Measurements from ENCODE around the gene WIPI1. TPM values are rescaled to one million over a fixed set of nuclear protein-coding genes. Genes with fewer than 3 reads are reported as not detected.

Gene WIPI1
- total RNA-seq, 1 experiment from 2014 or later: 35.3 TPM

DNA sequence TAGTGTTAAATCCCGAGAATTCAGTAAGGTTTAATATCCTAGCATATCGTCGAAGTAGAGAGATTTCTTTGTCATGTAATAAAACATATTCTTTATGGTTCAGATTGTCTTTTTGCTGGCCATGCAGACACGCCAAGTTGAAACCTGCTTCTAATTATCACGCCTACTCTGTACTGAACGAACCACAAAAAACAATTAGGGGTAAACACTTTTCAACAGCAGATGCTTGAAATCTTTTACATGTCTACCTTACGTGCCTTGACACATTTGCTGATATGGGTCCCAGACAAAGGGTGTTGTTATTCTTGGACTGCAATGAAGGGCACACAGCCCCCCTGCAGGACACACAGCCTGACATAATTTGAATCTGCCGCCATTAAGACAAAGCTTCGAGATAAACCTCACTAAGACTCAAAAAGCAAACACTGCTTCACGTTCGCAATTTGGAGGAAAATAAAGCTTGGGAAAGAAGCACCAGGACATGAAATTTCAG lies 13.3 kb downstream of the WIPI1 start:
- DNase-seq (ENCODE audit: low spot score): no peak
- in situ Hi-C loops (cut with HindIII; ENCODE audit: low sequenced_read_pairs): no loop called here

DNA sequence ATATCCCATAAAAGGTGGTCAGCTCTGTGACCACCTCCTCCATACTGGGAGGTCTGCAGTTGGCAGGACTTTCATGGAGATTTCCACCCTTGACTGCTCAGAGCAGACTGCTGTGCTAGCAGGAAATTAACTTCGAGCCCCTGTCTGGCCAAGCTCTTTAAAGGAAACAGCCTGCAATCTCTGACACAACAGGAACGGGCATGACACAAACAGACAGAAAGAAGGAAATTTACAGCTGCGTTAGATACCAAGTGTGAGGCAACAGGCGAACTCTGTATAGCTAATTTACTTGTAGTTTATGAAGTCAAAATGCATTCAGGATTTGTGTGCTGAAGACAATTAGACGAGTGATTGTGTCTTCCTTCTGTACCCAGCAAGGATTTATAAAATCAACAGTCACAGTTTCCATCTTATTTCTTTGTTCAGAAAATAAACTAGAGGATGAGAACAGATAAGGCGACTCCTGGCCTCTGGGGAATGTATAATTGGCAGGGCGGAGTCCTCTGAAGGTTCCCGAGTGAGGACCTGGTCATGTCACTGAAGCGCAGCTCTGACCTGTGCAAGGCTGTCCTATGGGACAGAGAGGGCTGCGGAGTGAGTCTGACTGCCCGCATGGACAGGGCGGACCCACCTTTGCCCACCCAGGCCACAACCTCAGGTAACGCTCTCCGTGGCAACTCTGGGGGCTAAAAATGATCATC lies 16.1 kb downstream of the WIPI1 start:
- in situ Hi-C loops (cut with HindIII; ENCODE audit: low sequenced_read_pairs): no loop called here
- DNase-seq (ENCODE audit: low spot score): no peak

DNA sequence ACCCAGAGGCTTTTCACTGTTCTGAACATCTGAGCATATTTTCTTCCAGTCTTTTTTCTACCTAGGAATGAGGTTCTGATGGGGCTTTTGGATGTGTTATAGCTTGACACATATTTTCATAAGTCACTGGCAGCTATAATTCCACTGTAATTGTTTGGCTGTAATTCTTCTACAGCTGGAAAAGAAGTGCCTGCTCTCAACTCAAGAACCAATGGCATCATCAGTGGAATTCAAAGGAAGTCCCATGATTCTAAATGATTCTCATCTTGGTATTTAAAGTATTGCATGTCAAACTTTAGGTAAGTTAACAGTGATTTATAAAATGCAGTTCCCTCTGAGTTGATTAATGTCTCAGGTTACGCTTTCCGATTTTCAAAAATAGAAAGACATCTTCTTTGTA lies 16.8 kb downstream of the WIPI1 start:
- DNase-seq (ENCODE audit: low spot score): no peak
- in situ Hi-C loops (cut with HindIII; ENCODE audit: low sequenced_read_pairs): no loop called here

DNA sequence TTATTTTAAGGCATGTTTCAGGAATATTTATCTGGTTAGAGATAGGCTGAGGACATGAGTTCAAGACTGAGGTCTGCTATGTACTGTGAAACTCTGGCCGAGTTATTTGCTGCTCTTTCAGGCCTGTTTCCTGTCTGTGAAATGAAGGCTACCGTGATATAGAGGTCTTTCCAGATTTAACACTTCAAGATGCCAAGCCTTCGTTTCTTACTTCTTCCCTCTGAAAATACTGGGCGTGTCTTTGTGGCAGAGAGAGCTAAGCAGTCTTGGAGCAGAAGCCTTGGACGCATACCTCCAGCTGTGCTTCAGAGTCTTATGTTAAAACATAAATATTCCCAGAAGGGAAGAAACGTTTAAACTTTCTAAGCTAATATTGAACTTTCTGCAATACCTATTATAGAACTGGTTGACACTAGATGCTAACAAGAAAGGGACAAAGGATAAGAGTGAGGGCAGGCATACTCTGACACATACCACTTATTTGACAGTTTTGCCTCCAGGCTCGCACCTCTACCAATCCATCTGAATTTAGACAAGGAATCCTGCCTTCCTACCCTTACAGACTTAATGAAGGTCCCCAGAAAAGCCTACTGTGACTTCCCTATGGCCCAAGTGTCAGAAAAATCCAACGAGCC lies 17.5 kb downstream of the WIPI1 start:
- in situ Hi-C loops (cut with HindIII; ENCODE audit: low sequenced_read_pairs): no loop called here
- no peak for DNase-seq (ENCODE audit: low spot score)

DNA sequence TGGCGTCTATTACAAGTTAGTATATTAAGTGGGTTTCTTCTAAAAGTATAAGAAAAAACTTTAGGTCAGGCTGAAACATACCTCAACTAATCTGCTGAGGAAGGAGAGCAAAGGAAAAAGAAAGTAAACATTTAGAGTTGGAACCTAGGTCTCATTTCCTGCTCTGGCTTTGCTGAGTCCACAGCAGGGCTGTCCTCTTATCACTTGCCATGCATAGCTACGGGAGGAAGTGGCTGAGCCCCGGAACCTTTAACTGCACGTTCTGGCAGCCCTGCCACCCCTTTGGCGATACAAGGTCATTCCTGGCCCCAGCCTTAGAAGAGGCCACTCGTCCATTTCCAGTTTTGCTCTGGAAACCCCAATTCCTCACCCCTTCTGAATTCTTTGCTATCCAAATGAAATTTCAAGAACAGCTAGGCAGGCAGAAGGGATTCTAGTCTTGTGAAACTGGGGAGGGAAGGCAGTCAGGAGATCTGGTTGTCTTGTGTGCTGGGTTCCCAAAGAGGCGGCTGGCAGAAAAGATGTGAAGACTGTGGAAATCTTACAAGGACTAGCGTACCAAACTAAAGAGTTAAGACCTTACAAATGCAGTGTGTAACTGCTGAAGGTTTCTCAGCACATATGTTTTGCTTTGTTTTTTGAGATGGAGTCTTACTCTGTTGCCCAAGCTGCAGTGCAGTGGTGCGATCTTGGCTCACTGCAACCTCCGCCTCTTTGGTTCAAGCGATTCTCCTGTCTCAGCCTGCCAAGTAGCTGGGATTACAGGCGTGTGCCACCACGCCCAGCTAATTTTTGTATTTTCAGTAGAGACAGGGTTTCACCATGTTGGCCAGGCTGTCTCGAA lies 19.1 kb downstream of the WIPI1 start:
- in situ Hi-C loops (cut with HindIII; ENCODE audit: low sequenced_read_pairs): no loop called here
- no peak for DNase-seq (ENCODE audit: low spot score)

DNA sequence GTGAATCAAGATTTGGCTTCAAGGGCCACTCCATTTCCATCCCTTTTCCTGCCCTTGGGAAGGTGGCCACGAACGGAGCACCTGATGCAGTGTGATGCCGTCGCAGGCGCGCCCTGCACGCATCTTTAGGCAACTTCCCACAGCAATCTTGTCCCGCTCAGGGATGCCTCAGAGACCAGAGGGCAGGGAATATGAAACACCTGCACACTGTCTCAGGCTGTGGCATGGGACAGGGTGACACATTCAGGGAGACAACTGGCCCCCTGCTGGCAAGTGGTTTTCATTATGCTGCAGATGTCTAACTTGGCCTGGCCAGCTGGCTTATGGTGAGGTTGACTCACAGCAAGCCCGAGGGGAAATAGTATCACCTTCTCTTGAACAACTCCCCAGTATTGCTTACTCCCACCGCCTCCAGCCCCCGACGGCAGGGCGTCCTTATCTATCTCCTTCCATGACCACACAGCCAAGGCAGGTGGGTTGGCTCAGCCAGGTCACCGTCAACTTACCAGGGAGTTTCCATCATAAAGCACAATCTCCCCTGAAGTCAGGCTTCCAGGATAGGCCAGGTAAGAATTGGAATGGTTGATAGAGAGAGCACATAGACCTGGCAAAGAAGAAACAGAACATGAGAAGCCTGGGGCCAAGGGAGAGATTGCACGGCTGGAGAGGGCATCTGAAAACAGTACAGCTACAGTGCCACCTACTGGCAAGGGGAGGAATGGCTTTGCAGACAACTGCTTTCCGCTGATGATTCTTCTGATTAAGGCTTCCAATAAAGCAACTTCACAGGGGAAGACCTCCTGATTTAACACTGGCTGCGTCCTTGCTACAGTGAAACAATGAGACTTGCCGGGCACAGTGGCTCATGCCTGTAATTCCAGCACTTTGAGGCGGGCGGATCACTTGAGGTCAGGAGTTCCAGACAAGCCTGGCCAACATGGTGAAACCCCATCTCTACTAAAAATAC lies 21.1 kb downstream of the WIPI1 start:
- in situ Hi-C loops (cut with HindIII; ENCODE audit: low sequenced_read_pairs): no loop called here
- peak; percentile 71 for DNase-seq (ENCODE audit: low spot score)

DNA sequence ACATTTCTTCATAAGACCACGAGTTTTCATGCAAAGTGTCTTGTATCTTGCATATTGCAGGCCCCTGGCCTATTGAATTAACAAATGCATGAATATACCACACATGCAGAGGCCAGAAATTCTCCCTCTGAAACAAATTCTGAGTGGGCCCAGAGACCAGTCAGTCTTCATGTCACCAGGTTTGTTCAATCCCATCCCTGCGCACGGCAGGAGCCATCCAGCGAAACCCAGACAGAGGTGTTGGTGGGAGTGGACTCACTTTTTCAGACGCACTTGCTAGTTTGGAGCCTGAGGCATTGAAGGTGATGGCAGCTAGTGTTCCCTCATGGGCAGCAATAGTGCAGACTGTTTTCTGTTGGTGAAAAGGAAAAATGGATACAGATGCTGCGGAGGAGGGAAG lies 21.9 kb downstream of the WIPI1 start:
- in situ Hi-C loops (cut with HindIII; ENCODE audit: low sequenced_read_pairs): no loop called here
- no peak for DNase-seq (ENCODE audit: low spot score)

DNA sequence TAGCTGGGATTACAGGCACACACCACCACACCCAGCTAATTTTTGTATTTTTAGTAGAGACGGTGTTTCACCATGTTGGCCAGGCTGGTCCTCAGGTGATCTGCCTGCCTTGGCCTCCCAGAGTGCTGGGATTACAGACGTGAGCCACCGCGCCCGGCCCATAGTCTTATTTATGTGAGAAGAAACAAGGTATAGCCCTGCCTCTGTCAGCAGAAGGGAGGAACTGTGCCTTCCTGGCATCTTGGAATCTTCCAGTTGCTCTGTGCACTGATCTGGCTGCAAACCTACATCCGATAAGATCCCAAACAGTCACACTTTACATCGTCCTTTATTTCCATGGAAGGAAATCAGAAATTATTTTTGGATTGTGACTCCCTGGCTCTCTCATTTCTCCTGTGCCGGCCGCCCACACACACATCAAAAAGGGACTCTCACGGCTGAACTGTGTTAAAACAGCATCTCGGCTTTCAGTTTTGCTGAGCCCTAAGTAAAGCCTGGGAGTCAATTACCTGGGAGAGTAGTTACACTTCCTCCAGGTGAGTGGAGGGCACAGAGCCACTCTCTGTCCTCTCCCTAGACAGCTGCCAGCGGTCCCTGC lies 23.3 kb downstream of the WIPI1 start:
- in situ Hi-C loops (cut with HindIII; ENCODE audit: low sequenced_read_pairs): no loop called here
- no peak for DNase-seq (ENCODE audit: low spot score)

DNA sequence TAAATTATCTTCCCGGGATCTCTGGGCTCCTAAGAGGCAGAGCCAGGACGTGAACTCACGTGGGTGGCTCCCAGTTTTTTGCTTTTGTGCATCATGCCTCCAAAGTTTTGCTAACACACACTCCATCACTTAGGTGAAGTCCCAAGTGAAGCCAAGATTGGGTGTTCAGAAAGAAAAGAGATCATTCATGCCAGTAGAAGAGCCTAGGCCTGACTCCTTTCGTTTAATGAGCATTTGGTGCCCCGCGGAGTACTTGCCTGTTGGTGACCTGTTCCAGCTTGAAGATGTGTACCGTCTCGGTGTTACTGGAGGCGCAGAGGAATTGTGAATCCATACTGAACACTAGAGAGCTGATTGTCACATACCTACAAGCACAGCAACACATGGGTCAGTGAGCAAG lies 24.1 kb downstream of the WIPI1 start:
- DNase-seq (ENCODE audit: low spot score): no peak
- in situ Hi-C loops (cut with HindIII; ENCODE audit: low sequenced_read_pairs): no loop called here

DNA sequence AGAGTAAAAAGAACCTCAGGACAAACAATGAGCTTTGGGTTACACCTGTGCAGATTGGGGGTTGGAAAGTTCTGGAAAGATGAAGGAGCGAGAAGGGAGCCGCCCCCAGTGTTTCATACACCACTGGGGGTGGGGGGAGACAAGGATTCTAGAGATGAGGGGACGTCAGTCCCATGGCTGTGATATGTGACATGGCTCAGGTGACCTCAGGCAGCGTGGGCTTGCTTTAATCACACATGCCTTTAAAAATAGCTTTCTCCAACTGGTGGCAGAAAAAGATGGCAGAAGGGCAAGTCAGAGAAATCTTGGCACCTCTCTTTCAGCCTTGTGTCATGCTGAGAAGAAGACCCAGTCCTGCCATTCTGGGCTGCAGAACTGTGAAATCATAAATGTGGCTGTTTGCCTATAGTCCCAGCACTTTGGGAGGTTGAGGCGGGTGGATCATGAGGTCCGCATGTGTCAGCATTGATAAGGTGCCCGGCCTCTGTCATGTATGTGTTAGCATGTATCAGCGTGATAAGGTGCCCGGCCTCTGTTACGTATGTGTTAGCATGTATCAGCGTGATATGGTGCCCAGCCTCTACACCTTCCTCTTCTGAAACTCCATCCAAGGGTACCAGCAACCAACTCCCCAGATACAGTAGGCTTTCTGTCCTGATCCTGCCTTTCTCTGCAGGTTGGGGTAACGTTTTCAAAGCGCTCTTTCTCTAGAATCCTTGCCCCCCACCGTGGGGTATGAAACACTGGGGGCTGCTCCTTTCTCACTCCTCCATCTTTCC lies 25.0 kb downstream of the WIPI1 start:
- peak; percentile 46 for DNase-seq (ENCODE audit: low spot score)
- in situ Hi-C loops (cut with HindIII; ENCODE audit: low sequenced_read_pairs): no loop called here

DNA sequence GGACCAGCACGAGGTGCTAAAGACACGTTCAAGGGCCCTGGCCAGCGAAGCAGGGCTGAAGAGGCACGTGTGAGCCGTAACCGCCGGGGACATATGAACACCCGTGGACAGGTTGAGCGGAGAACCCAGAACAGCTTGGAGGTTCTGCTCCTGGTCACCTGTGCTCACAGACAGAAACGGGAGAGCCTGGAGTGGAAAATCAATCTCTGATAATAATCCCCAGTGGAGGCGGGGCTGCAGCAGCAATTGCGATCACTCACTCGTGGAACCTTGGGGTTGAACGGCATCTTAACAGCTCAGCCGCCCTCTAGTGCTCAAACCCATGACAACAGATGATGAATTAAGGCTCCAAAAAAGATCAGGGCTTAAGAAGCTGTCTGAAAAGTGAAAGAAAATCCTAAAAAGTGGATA lies 25.6 kb downstream of the WIPI1 start:
- in situ Hi-C loops (cut with HindIII; ENCODE audit: low sequenced_read_pairs): no loop called here
- peak; percentile 69 for DNase-seq (ENCODE audit: low spot score)

DNA sequence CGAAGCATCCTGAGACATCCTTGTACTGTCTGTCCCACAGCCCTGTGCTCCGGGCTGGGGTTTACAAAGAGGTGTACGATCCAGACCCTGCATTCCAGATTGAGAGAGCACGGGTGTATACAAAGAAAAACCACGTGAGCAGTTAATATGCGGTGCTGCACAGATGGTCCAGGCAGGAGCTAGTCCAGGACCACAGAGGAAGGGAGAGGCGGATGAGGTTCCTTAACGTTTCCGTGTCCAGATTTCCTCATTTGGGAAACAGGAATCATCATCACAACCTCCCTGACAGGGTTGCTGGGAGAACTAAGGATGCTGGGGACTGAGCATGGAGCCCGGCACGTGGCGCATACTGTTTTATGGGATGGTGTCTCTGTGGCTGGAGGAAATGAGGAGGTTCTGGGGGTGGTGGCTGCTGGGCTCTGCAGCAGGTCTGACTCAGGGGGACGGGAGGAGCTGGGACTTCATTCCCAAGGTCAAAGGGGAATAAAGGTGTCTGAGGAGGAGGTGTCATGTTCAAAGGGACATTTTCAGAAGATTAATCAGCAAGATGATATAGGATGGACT lies 26.2 kb downstream of the WIPI1 start:
- in situ Hi-C loops (cut with HindIII; ENCODE audit: low sequenced_read_pairs): no loop called here
- DNase-seq (ENCODE audit: low spot score): peak; percentile 85

DNA sequence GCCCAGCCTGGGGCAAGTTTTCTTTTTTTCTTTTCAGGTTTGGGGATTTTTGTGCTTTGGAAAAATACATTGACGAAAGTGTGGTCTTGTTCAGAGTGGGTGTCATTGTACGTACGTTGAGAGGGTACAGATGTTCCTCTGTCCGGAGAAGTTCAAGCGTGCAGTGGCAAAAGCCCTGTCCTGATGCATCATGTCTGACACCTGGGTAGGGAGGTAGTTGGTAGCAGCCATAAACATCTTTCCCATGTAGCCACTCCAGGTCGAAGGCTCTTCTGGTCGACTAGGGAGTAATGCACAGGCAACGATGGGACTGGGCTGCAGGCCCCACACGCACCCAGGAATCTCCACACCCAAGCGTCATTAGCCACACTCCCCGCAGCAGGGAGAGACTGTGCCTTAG lies 27.4 kb downstream of the WIPI1 start:
- in situ Hi-C loops (cut with HindIII; ENCODE audit: low sequenced_read_pairs): no loop called here
- no peak for DNase-seq (ENCODE audit: low spot score)

DNA sequence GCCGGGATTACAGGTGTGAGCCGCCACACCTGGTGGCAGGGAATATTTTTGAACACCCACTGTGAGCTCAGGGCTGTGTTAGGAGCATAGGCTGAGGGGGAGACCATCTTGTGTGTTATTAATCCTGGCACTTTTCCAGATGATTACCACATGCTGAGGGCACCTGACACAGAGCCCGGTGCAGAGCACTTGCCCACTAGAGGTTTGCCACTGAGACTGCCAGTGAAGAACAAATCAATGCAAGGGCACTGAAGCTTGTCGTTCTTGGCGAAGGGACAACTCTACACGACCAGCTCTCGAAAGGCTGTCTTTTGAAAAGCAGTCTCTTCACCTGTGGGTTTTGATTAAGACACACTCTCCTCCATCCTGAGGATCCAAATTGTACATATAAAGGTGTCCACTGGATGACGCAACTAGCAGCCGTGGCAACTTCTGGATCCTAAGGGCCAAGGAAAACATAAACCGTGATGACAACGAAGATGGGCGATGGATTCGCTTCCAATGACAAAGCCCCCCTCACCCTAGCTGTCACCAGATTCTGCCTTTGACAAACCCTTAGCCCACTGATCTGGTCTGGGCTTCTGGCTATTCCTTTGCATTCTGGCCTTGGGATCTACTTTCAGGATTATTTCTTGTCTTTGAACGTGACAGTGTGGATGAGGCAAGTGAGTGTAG lies 28.7 kb downstream of the WIPI1 start:
- no peak for DNase-seq (ENCODE audit: low spot score)
- in situ Hi-C loops (cut with HindIII; ENCODE audit: low sequenced_read_pairs): no loop called here

DNA sequence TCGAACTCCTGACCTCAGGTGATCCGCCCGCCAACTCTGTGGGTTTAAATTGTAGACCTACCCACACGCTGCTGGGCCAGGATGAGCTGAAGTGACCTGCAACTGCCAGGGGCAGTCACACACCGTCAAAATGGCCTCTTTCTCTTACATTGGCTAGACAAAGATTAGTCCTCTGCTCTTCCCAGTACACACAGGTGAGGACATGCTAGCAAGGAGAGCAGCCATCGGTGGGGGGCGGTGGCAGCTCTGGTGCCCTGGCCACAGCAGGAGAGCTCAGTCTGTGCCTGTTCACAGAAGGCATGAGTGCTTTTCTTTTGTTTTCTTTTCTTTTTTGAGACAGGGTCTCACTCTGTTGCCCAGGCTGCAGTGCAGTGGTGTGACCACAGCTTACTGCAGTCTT lies 29.7 kb downstream of the WIPI1 start:
- in situ Hi-C loops (cut with HindIII; ENCODE audit: low sequenced_read_pairs): no loop called here
- no peak for DNase-seq (ENCODE audit: low spot score)

DNA sequence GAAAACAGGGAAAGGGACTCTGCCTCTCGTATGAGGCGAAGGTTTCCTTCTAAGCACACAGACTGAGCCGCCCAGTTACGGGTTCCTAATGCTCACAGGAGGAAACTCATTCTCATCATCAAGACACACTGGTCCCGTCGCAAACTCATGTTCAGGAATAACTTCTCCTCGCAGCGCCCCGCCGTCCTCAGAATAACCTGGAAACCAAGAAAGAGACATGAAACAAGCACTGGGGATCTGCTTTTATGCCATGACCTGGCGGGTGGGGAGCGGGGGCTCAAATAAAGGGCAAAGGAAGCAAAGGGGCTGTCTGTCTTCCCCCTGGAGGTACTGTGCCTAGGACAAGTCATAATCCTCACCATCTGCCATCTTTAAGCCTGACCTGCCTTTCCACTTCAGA lies 31.3 kb downstream of the WIPI1 start:
- DNase-seq (ENCODE audit: low spot score): no peak
- in situ Hi-C loops (cut with HindIII; ENCODE audit: low sequenced_read_pairs): no loop called here

DNA sequence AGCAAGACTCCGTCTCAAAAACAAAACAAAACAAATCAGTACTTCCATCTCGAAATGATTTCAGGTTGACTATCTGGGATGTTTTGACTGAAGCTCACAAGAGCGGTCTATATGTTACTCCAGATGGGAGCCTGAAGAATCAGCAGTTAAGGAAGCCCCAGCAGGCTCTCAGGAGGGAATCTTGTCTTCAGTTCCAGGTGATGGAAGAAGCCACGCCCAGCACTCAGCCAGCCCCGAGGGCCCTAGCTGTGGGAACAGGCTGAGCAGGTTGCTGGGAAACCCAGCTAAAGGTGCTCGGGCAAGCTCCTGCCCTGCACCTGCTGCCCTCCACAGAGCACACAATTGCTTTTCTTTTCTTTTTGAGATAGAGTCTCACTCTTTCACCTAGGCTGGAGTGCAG lies 32.4 kb downstream of the WIPI1 start:
- no peak for DNase-seq (ENCODE audit: low spot score)
- in situ Hi-C loops (cut with HindIII; ENCODE audit: low sequenced_read_pairs): no loop called here
